H9 (cell line): ENCODE data around the gene KLF14. TPM values are rescaled to one million over a fixed set of nuclear protein-coding genes. Genes with fewer than 3 reads are reported as not detected.

Experiments
- DNase-seq: peaks from one replicate; pipeline ENCODE4 v3.0.0-alpha.2; 2017
- H2AFZ ChIP-seq: one replicate; pipeline ENCODE4 v1.6.1; 2013; ENCODE audit warnings: mild to moderate bottlenecking, low read length, control low read depth, moderate library complexity
- H2AK5ac ChIP-seq: 2 replicates; pipeline ENCODE4 v1.6.1; 2013; ENCODE audit warnings: low read length, control low read depth, mixed read lengths; ENCODE audit not compliant: insufficient read length
- H2BK120ac ChIP-seq: one replicate; pipeline ENCODE4 v1.6.1; 2013; ENCODE audit warnings: low read depth, mild to moderate bottlenecking, low read length, control low read depth, inconsistent platforms; ENCODE audit not compliant: poor library complexity, severe bottlenecking
- H2BK12ac ChIP-seq: 2 replicates; pipeline ENCODE4 v1.6.1; 2013; ENCODE audit warnings: low read length, control low read depth, mixed read lengths, low read depth; ENCODE audit not compliant: insufficient read length
- H2BK15ac ChIP-seq: 2 replicates; pipeline ENCODE4 v1.6.1; 2013; ENCODE audit warnings: low read depth, low read length, control low read depth
- H2BK20ac ChIP-seq: one replicate; pipeline ENCODE4 v1.6.1; 2013; ENCODE audit warnings: low read depth, mild to moderate bottlenecking, low read length, control low read depth, inconsistent platforms; ENCODE audit not compliant: poor library complexity, severe bottlenecking
- H2BK5ac ChIP-seq: 2 replicates; pipeline ENCODE4 v1.6.1; 2013; ENCODE audit warnings: low read length, control low read depth, mixed read lengths; ENCODE audit not compliant: insufficient read length
- H3K14ac ChIP-seq: 2 replicates; pipeline ENCODE4 v1.6.1; 2013; ENCODE audit warnings: low read length, control low read depth; ENCODE audit not compliant: insufficient read depth
- H3K18ac ChIP-seq: 2 replicates; pipeline ENCODE4 v1.6.1; 2013; ENCODE audit warnings: low read depth, mild to moderate bottlenecking, mixed read lengths, low read length, control low read depth; ENCODE audit not compliant: insufficient read length
- H3K23ac ChIP-seq: 2 replicates; pipeline ENCODE4 v1.6.1; 2013; ENCODE audit warnings: low read length, control low read depth, mixed read lengths, low read depth; ENCODE audit not compliant: insufficient read length
- H3K23me2 ChIP-seq: 2 replicates; pipeline ENCODE4 v1.6.1; 2013; ENCODE audit warnings: low read depth, mild to moderate bottlenecking, mixed read lengths, low read length, control low read depth; ENCODE audit not compliant: insufficient read length, poor library complexity, severe bottlenecking
- H3K27ac ChIP-seq: 2 replicates; pipeline ENCODE4 v1.5.1; 2013; ENCODE audit warnings: low read length, control low read depth, mixed read lengths, low read depth; ENCODE audit not compliant: insufficient read length
- H3K27me3 ChIP-seq: 2 replicates; pipeline ENCODE4 v1.6.1; 2013; ENCODE audit warnings: low read length, control low read depth, inconsistent platforms; ENCODE audit not compliant: insufficient read depth
- H3K4ac ChIP-seq: 2 replicates; pipeline ENCODE4 v1.6.1; 2013; ENCODE audit warnings: low read depth, mild to moderate bottlenecking, control low read depth, inconsistent platforms, low read length, moderate library complexity
- H3K4me1 ChIP-seq: 2 replicates; pipeline ENCODE4 v1.6.1; 2013; ENCODE audit warnings: low read length, control low read depth, inconsistent platforms; ENCODE audit not compliant: insufficient read depth
- H3K4me2 ChIP-seq: 2 replicates; pipeline ENCODE4 v1.6.1; 2013; ENCODE audit warnings: low read length, control low read depth, mixed read lengths; ENCODE audit not compliant: insufficient read length, insufficient read depth
- H3K56ac ChIP-seq: 2 replicates; pipeline ENCODE4 v1.6.1; 2013; ENCODE audit warnings: low read depth, mild to moderate bottlenecking, mixed read lengths, low read length, control low read depth; ENCODE audit not compliant: insufficient read length
- H3K79me1 ChIP-seq: 2 replicates; pipeline ENCODE4 v1.6.1; 2013; ENCODE audit warnings: low read depth, mild to moderate bottlenecking, moderate library complexity, low read length, control low read depth, inconsistent platforms; ENCODE audit not compliant: insufficient read depth, poor library complexity, severe bottlenecking
- H3K79me2 ChIP-seq: 2 replicates; pipeline ENCODE4 v1.6.1; 2013; ENCODE audit warnings: low read length, control low read depth, inconsistent platforms; ENCODE audit not compliant: insufficient read depth
- H3K9ac ChIP-seq: 2 replicates; pipeline ENCODE4 v1.6.1; 2013; ENCODE audit warnings: low read length, control low read depth, mixed read lengths; ENCODE audit not compliant: insufficient read length; ENCODE audit errors: extremely low read depth
- H3K9me3 ChIP-seq: one replicate; pipeline ENCODE4 v1.6.1; 2013; ENCODE audit warnings: low read depth, low read length, inconsistent platforms; ENCODE audit not compliant: control insufficient read depth
- H3T11ph ChIP-seq: one replicate; pipeline ENCODE4 v1.6.1; 2013; ENCODE audit warnings: mild to moderate bottlenecking, low read length, control low read depth, inconsistent platforms
- H4K20me1 ChIP-seq: one replicate; pipeline ENCODE4 v1.6.1; 2013; ENCODE audit not compliant: control insufficient read depth, insufficient read length, insufficient read depth
- H4K5ac ChIP-seq: 2 replicates; pipeline ENCODE4 v1.6.1; 2013; ENCODE audit warnings: low read depth, mild to moderate bottlenecking, mixed read lengths, low read length, control low read depth; ENCODE audit not compliant: insufficient read length
- H4K8ac ChIP-seq: replicated peaks from 2 replicates; pipeline ENCODE4 v1.6.1; 2013; ENCODE audit warnings: low read length, control low read depth, mixed read lengths, low read depth; ENCODE audit not compliant: insufficient read length
- H4K91ac ChIP-seq: 2 replicates; pipeline ENCODE4 v1.6.1; 2013; ENCODE audit warnings: low read depth, mild to moderate bottlenecking, moderate library complexity, mixed read lengths, low read length, control low read depth; ENCODE audit not compliant: insufficient read length
- H3K27ac Mint-ChIP-seq, 3 experiments: 2 replicates in 2 of 3; 3 replicates in 1 of 3; pipeline ENCODE4 v1.8.0; 2020 to 2021; ENCODE audit warnings: mixed read lengths in 3 of 3, mild to moderate bottlenecking in 1 of 3, moderate library complexity in 1 of 3
- H3K27me3 Mint-ChIP-seq: 2 replicates; pipeline ENCODE4 v1.8.0; 2021; ENCODE audit warnings: low read depth, mild to moderate bottlenecking, moderate library complexity, mixed read lengths
- H3K36me3 Mint-ChIP-seq, 3 experiments: 2 replicates in 2 of 3; 3 replicates in 1 of 3; pipeline ENCODE4 v1.8.0; 2020 to 2021; ENCODE audit warnings: low read depth in 3 of 3, mixed read lengths in 3 of 3; ENCODE audit not compliant: insufficient read depth in 1 of 3
- H3K4me1 Mint-ChIP-seq, 2 experiments: 2 replicates each; pipeline ENCODE4 v1.8.0; 2020; ENCODE audit warnings: mixed read lengths in 2 of 2
- H3K4me3 Mint-ChIP-seq, 2 experiments: 2 replicates in 1 of 2; 3 replicates in 1 of 2; pipeline ENCODE4 v1.8.0; 2020 to 2021; ENCODE audit warnings: mild to moderate bottlenecking in 2 of 2, mixed read lengths in 2 of 2, moderate library complexity in 1 of 2
- H3K9me3 Mint-ChIP-seq, 2 experiments: 2 replicates in 1 of 2; 3 replicates in 1 of 2; pipeline ENCODE4 v1.8.0; 2020; ENCODE audit warnings: mild to moderate bottlenecking in 2 of 2, mixed read lengths in 2 of 2, moderate library complexity in 1 of 2
- WGBS: extraction: QIAGEN DNeasy Blood & Tissue Kit; methylation state at CpG from one replicate; pipeline ENCODE4 v1.1.7; 2013; ENCODE audit warnings: missing lambda C conversion rate, low lambda C conversion rate, mixed read lengths; ENCODE audit not compliant: insufficient read length; ENCODE audit errors: extremely low coverage; 5-methylcytosine and 5-hydroxymethylcytosine counted together
- total RNA-seq: library from RNA; stranded (reverse); gene quantifications from 2 replicates; pipeline ENCODE4 v1.2.1, GENCODE V29; 2021
- TF ChIP-seq, protein P1 (sequence below): fragments of 200-600 bp; sonication (generic); conservative IDR thresholded peaks from 3 replicates; pipeline ENCODE4 v1.8.0; 2021; ENCODE audit warnings: antibody characterized with exemption, mild to moderate bottlenecking

The KLF14 gene
- total RNA-seq, 1 experiment from 2014 or later, result not detected

DNA sequence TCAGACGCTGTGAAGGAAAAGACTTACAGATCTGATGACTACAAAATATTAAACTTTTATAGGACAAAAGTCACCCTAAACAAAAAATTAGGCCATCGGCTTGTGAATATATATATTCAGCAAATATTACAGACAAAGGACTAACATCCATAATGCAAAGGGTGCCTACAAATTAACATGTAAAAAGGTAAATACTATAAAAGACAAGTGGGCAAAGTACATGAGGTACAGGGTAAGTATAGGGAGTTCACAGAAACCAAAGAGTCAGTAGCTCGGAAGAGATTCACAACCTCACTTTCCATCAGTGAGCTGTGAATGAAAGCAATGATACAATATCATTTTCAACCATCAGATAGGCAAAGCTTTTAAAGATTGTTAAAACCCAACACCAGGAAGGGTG, 16.7 kb upstream of the KLF14 start:
- H3K79me1 ChIP-seq, result no peaks in the 10 kb centered on the region
- H2BK120ac ChIP-seq, result no peak overlapping the region
- no peak overlapping the region for H2BK15ac ChIP-seq
- no peak overlapping the region for H3K56ac ChIP-seq
- DNase-seq, result no peak
- no peak overlapping the region for H2BK12ac ChIP-seq
- H3T11ph ChIP-seq, result no peak overlapping the region
- H3K4me2 ChIP-seq, result no peak overlapping the region
- H2BK5ac ChIP-seq, result no peak overlapping the region
- no peak overlapping the region for H4K91ac ChIP-seq
- no peak overlapping the region for H2BK20ac ChIP-seq
- H3K79me2 ChIP-seq, result no peaks in the 10 kb centered on the region
- no CpG with 5 or more reads among the region's 3 CpGs for WGBS
- H2AFZ ChIP-seq, result no peak overlapping the region
- H3K4me1 ChIP-seq, result no peaks in the 10 kb centered on the region; the same call in 1 of the 2 replicates
- no peak overlapping the region for H3K14ac ChIP-seq
- H3K4me3 Mint-ChIP-seq, result no peak overlapping the region
- H3K18ac ChIP-seq, result no peak overlapping the region
- no peak overlapping the region for H3K23ac ChIP-seq
- peaks cover 5% of the 10 kb centered on the region for H3K27me3 Mint-ChIP-seq
- no peak overlapping the region for H2AK5ac ChIP-seq
- no peak overlapping the region for H4K5ac ChIP-seq
- no peak overlapping the region for H3K4ac ChIP-seq
- no peak overlapping the region for H3K27ac Mint-ChIP-seq
- no peaks in the 10 kb centered on the region for H3K36me3 Mint-ChIP-seq
- no peaks in the 10 kb centered on the region for H3K9me3 Mint-ChIP-seq
- H3K23me2 ChIP-seq, result no peaks in the 10 kb centered on the region
- H3K9ac ChIP-seq, result no peak overlapping the region
- H4K8ac ChIP-seq, result no peak overlapping the region
- no peaks in the 10 kb centered on the region for H4K20me1 ChIP-seq
- no peaks in the 10 kb centered on the region for H3K27me3 ChIP-seq
- H3K27ac ChIP-seq, result no peak overlapping the region
- H3K9me3 ChIP-seq, result no peaks in the 10 kb centered on the region
- 0 out of 4 replicates have a peak, but pooled peaks cover 0 to 2% of the 10 kb centered on the region in 2 experiments for H3K4me1 Mint-ChIP-seq
- TF ChIP-seq, protein P1, sequence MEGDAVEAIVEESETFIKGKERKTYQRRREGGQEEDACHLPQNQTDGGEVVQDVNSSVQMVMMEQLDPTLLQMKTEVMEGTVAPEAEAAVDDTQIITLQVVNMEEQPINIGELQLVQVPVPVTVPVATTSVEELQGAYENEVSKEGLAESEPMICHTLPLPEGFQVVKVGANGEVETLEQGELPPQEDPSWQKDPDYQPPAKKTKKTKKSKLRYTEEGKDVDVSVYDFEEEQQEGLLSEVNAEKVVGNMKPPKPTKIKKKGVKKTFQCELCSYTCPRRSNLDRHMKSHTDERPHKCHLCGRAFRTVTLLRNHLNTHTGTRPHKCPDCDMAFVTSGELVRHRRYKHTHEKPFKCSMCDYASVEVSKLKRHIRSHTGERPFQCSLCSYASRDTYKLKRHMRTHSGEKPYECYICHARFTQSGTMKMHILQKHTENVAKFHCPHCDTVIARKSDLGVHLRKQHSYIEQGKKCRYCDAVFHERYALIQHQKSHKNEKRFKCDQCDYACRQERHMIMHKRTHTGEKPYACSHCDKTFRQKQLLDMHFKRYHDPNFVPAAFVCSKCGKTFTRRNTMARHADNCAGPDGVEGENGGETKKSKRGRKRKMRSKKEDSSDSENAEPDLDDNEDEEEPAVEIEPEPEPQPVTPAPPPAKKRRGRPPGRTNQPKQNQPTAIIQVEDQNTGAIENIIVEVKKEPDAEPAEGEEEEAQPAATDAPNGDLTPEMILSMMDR, result no peak
